Calu3 (cell line): Measurements from ENCODE around the gene TTLL5. TPM values are rescaled to one million over a fixed set of nuclear protein-coding genes. Genes with fewer than 3 reads are reported as not detected.

Source experiments
- BruUV-seq: library from RNA; stranded (reverse); fragments of 400-500 nt; replicated peaks from 2 replicates; lab custom pipeline; 2021; lab: Mats Ljungman, UMichigan
- CTCF ChIA-PET: fragments of 300-600 bp; sonication (Branson Sonifier 250); formaldehyde crosslinking; loops from one replicate; lab custom pipeline; 2022; ENCODE audit warnings: antibody characterized with exemption; lab: Charles Lee
- DNase-seq: peaks from one replicate; pipeline ENCODE4 v3.0.0; 2022
- H3K27ac Mint-ChIP-seq: one replicate; pipeline ENCODE4 v1.8.0; 2022; ENCODE audit warnings: mixed read lengths; ENCODE audit not compliant: unreplicated experiment
- H3K27me3 Mint-ChIP-seq: one replicate; pipeline ENCODE4 v1.8.0; 2022; ENCODE audit warnings: mixed read lengths; ENCODE audit not compliant: unreplicated experiment
- H3K36me3 Mint-ChIP-seq: one replicate; pipeline ENCODE4 v1.8.0; 2022; ENCODE audit warnings: mild to moderate bottlenecking, moderate library complexity, mixed read lengths; ENCODE audit not compliant: insufficient read depth, unreplicated experiment
- H3K4me1 Mint-ChIP-seq: one replicate; pipeline ENCODE4 v1.8.0; 2022; ENCODE audit warnings: mild to moderate bottlenecking, low read depth, mixed read lengths; ENCODE audit not compliant: unreplicated experiment
- H3K4me3 Mint-ChIP-seq: one replicate; pipeline ENCODE4 v1.8.0; 2022; ENCODE audit warnings: mild to moderate bottlenecking, low read depth, moderate library complexity, mixed read lengths; ENCODE audit not compliant: unreplicated experiment
- H3K9me3 Mint-ChIP-seq: one replicate; pipeline ENCODE4 v1.8.0; 2022; ENCODE audit warnings: low read depth, mixed read lengths; ENCODE audit not compliant: unreplicated experiment
- intact Hi-C: fragments of 100-400 bp; cut with micrococcal nuclease; formaldehyde crosslinking; loops from one replicate; pipeline ENCODE4 v1.10.0; 2022; ENCODE audit not compliant: unreplicated experiment
- total RNA-seq: library from RNA; stranded (reverse); gene quantifications from 2 replicates; pipeline ENCODE4 v1.2.3, GENCODE V29; 2022
- TF ChIP-seq, protein P1 (sequence below): fragments of 200-600 bp; IDR thresholded peaks from one replicate; pipeline ENCODE4 v1.8.0; 2022; ENCODE audit warnings: antibody characterized with exemption; ENCODE audit not compliant: unreplicated experiment

TTLL5 gene
- total RNA-seq, 1 experiment from 2014 or later, result 47.5 TPM

DNA sequence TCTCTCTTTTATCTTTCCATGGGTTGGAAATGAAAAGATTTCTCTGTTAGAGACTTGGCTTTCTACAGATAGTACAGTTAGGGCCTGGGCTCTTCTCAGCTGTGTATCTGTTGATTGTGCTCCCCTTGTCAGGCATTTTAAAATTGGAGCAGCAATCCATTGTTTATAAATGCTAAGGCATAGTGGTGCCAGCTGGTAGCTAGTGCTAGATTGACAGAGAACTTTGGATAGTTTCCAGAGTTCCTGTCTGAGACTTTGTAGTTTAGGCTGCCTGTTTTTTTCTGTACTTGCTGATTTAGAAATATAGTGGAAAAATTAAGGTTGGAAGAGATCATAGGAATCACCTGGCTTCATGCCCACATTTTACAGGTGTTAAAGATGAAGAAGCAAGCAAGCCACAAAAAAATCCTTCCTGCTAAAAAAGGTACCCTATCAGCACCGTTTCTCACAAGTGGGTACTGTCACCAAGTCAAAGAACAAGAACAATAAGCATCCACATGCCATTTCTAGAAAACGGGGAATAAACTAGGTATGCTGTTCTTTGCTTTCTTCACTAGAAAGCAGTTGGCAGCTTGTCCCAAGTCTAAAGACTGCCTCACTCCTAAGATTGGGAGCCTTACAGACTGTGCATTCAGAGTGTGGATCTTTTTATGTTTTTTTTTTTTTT, 6.2 kb downstream of the TTLL5 start:
- no peak overlapping the region for H3K4me3 Mint-ChIP-seq

DNA sequence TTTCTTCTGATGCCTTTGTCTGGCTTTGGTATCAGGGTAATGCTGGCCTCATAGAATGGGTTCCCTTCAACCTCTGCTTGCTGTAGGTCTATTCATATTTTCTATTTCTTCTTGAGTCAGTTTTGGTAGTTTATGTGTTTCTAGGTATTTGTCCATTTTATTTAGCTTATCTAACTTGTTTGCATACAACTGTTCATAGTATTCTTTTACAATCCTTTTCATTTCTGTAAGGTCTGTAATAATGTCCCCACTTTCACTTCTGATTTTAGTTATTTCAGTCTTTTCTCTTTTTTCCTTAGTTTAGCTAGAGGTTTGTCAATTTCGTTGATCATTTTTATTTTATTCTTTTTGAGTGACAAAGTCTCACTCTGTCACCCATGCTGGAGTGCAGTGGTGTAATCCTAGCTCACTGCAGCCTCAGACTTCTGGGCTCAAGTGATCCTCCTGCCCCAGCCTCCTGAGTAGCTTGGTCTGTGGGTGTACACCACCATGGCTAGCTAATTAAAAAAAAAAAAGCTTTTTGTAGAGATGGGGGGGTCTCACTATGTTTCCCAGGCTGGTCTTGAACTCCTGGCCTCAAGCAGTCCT, 11.7 kb downstream of the TTLL5 start:
- BruUV-seq, result no TSS peak
- DNase-seq, result no peak
- TF ChIP-seq, protein P1, sequence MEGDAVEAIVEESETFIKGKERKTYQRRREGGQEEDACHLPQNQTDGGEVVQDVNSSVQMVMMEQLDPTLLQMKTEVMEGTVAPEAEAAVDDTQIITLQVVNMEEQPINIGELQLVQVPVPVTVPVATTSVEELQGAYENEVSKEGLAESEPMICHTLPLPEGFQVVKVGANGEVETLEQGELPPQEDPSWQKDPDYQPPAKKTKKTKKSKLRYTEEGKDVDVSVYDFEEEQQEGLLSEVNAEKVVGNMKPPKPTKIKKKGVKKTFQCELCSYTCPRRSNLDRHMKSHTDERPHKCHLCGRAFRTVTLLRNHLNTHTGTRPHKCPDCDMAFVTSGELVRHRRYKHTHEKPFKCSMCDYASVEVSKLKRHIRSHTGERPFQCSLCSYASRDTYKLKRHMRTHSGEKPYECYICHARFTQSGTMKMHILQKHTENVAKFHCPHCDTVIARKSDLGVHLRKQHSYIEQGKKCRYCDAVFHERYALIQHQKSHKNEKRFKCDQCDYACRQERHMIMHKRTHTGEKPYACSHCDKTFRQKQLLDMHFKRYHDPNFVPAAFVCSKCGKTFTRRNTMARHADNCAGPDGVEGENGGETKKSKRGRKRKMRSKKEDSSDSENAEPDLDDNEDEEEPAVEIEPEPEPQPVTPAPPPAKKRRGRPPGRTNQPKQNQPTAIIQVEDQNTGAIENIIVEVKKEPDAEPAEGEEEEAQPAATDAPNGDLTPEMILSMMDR, result no peak
- Mint-ChIP-seq H3K27me3 (no peaks in the 10 kb centered on the region), H3K4me1 (no peaks in the 10 kb centered on the region), H3K27ac (no peak overlapping the region), H3K36me3 (peaks cover 9% of the 10 kb centered on the region), H3K4me3 (no peak overlapping the region), H3K9me3 (no peaks in the 10 kb centered on the region)
- CTCF ChIA-PET, result interaction anchor here (0.6 to 0.7 kb wide), 4 partner anchors 12 to 750 kb away, joined by 3 to 6 read pairs (median 4); partner anchors contain the start of genes ERG28 and RPS6KL1
- intact Hi-C loops, result no loop called here

More for the DNA sequence above, 6.2 kb downstream of the TTLL5 start:
- no TSS peak for BruUV-seq
- CTCF ChIA-PET, result no interaction called here
- intact Hi-C loops, result no loop called here
- H3K36me3 Mint-ChIP-seq, result peaks cover 4% of the 10 kb centered on the region
- DNase-seq, result no peak
- H3K27ac Mint-ChIP-seq, result no peak overlapping the region
- TF ChIP-seq, protein P1, result no peak
- H3K4me1 Mint-ChIP-seq, result no peaks in the 10 kb centered on the region
- H3K27me3 Mint-ChIP-seq, result no peaks in the 10 kb centered on the region
- no peaks in the 10 kb centered on the region for H3K9me3 Mint-ChIP-seq

DNA sequence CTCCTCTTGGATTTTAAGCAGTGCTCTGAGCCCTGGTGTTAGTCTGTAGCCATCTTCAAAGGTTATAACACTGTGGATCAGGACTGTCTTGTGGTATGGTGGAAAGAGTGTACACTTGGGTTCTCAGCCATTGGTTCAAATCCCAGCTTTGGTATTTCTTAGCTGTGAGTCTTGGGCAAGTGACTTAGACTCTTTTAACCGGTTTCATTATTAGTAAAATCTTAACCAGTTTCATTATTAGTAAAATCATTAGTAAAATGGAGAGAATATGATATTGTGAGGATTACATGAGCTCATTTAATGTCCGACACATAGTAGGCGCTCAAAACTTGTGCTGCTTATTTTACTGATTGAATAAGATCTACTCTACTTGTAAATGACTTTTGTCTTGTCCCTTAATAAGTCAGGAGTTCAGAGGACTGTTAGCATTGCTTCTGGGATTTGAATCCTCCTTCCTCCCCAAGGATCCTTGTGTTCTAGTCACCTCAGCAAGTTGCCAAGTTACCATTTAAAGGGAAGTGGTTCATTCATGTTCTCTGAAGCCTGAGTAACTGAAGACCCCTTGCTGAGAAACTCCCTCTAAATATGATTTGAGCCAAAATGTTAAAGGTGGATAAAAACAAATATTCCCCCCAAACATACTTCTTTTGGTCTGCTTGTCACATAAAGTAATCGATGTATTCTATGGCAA, 12.4 kb downstream of the TTLL5 start:
- Mint-ChIP-seq H3K27me3 (no peaks in the 10 kb centered on the region), H3K4me3 (no peak overlapping the region), H3K4me1 (no peaks in the 10 kb centered on the region), H3K27ac (no peak overlapping the region), H3K36me3 (peaks cover 9% of the 10 kb centered on the region), H3K9me3 (no peaks in the 10 kb centered on the region)
- DNase-seq, result no peak
- TF ChIP-seq, protein P1, result no peak
- intact Hi-C loops, result no loop called here
- no TSS peak for BruUV-seq
- CTCF ChIA-PET, result interaction anchor here (0.6 to 0.7 kb wide), 2 partner anchors 28 to 750 kb away, joined by 3 to 6 read pairs; partner anchors contain the start of gene RPS6KL1

DNA sequence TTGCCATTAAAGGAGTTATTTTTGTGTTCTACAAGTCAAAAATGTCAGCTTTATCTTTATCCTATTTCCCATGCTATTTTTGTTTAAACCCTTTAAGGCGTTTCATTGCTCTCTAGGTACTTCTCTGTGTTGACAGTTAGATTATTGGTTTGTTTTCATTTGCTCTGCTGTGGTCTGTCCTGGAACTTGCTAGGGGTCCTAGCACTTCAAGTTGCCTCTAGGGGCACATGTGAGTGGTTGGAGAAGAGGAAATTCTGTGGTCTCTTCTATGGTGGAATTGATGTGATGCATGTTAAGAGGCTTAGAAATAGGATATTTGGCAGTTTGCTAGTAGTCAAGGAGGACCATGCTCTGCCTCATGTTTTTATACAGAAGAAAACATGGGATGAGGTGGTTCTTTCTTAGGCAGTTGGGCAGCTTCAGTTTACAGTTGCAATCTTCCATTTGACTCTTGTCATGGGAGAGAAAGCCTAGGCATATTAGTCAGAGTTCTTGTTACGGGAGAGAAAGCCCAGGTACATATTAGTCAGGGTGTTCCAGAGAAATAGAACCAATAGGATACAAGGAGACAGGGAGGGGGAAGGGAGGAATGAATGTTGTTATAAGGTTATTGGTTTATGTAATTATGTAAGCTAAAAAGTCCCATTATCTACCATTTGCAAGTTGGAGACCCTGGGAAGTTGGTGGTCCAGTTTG, 14.4 kb downstream of the TTLL5 start:
- Mint-ChIP-seq H3K27ac (no peak overlapping the region), H3K27me3 (no peaks in the 10 kb centered on the region), H3K9me3 (no peaks in the 10 kb centered on the region), H3K4me1 (no peaks in the 10 kb centered on the region), H3K4me3 (no peak overlapping the region), H3K36me3 (peaks cover 5% of the 10 kb centered on the region)
- CTCF ChIA-PET, result no interaction called here
- no TSS peak for BruUV-seq
- TF ChIP-seq, protein P1, result no peak
- DNase-seq, result no peak
- intact Hi-C loops, result no loop called here
